HG02970 (cell line): Measurements from ENCODE around the gene SULF2.

Experiments
- ATAC-seq: cut with Tn5 transposase; IDR thresholded peaks from one replicate; pipeline ENCODE4 v1.9.1; 2021; ENCODE audit warnings: mild to moderate bottlenecking, moderate library complexity, moderate number of reproducible peaks; ENCODE audit not compliant: unreplicated experiment, low FRiP score

SULF2 gene

GRCh38 chr20:47785854-47786764 is 828 bp upstream of the SULF2 start:
- no peak for ATAC-seq

DNA sequence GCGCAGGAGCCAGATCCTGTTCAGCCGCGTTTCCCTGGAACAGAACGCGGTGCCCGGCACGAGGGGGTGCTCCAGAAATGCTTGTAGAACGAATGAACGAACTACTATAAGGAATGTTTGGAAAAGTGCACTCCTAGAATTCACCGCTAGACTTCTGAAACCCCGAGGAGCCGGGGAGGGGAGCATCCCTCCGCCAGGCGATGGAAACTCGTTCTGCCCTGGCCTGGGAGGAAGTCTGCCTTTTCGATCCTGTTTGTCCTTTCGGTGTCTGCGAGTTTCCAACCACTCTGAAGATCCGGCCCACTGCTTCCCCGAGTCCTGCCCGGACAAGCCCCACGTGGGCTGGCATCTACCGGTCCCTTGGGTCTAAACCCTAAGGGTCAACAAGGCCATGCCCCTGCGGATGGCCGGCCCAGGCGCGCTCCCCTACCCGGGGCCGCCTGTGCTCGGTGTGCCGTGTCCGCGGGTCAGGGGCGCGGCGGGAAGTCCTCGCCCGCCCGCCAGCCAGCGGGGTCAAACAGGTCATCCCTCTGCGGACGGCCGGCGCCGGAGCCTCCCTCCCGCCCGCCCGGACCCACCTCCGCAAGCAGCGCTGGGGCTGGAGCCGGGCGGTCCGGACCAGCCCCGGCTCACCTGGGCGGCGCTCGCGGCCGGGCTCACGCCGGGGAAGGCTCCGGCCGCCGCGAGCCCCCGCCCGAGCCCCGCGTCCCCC is 526 bp downstream of the SULF2 start:
- no peak for ATAC-seq

- no peak for ATAC-seq
Observed at GRCh38 chr20:47783828-47784598, 1.3 kb downstream of the SULF2 start.

DNA sequence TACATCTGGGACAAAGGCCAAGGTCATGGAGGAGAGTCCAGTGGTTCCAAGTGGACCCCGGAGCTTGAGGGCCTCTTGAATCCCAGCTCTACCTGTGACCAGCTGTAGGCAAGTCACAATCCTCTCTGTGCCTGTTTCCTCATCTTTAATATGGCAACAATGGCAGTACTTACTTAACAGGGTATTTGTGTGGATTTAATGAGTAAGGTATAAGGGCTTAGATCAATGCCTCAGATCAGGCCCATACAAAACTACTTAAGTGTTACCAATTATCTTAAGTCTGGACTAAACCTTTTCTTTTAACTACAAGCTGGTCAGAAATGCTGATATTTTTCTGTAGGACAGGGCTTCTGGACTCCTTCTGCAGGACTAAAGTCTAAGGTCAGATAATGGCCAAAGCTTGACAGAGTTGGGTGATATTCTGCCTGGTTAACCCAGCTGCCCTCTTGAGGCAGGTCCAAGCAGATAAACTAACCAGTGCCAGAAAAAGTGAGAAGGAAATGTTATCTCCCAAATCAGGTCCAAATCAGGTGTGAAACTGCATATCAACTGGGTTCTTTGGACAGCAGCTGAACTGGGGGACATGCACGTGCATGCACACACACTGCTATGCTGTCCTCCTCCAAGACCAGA is 2.2 kb downstream of the SULF2 start:
- no peak for ATAC-seq

DNA sequence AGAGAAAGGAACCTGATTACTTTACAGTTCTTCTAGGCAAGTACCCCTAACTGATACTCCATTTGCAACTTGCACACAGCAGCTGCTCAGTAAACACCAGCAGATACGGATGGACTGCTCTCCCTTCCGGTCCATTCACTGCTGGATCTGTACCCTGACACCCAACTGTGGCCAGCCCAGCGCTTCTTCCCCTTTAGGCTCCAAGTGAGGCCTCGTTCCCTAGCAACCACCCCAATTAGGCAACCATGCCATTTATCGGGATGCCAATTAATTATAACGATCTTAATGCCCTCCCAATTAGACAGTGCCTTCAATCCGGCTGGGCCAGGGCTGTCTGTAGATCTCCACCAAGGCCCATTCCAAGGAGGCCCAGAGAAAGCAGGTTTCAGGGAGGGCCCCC is 3.2 kb downstream of the SULF2 start:
- no peak for ATAC-seq

DNA sequence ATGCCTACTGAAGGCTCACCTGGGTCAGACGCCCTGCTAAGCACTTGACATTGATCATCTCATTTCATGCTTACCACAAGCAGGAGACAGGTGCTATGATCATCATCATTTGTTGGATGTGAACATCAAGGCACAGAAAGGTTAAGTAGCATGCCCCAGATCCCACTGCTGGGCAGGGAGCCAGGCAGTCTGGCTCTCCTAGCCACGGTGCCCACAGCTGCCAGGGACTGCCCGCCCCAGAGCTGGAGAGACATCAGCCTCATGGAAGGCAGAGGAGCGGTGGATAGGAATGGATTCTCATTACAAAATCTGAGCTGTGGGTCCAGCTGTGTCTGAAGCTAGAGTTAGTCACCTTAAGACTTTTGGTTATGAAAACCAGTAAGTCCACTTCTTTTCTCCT is 3.6 kb downstream of the SULF2 start:
- ATAC-seq: no peak

DNA sequence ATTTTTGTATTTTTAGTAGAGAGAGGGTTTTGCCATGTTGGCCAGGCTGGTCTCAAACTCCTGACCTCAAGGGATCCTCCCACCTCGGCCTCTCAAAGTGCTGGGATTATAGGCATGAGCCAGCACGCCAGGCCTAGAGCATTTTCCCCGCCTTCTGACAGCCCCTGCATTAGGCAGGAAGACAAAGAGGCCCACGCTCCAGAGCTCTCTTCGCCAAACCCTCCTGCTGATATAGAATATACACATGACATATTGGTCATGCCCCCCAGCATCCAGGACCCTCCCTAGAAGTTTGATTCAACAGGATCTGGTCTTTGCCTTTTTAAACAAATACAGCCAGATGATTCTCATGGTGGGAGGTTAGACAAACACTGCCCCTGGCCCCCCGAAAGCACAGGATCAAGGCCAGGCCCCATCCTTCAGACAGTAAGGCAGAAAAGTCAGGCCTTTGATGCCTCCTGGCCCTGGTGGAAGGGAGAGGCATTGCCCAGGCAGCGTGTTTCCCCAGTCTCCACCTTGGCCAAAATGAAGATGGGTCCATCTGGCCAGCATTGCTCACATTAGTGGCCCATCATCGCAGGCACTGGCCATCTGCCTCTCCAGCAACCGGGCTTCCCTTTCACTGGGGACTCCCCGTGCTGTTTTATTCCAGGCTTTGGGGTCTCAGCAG is 4.4 kb downstream of the SULF2 start:
- ATAC-seq: no peak

DNA sequence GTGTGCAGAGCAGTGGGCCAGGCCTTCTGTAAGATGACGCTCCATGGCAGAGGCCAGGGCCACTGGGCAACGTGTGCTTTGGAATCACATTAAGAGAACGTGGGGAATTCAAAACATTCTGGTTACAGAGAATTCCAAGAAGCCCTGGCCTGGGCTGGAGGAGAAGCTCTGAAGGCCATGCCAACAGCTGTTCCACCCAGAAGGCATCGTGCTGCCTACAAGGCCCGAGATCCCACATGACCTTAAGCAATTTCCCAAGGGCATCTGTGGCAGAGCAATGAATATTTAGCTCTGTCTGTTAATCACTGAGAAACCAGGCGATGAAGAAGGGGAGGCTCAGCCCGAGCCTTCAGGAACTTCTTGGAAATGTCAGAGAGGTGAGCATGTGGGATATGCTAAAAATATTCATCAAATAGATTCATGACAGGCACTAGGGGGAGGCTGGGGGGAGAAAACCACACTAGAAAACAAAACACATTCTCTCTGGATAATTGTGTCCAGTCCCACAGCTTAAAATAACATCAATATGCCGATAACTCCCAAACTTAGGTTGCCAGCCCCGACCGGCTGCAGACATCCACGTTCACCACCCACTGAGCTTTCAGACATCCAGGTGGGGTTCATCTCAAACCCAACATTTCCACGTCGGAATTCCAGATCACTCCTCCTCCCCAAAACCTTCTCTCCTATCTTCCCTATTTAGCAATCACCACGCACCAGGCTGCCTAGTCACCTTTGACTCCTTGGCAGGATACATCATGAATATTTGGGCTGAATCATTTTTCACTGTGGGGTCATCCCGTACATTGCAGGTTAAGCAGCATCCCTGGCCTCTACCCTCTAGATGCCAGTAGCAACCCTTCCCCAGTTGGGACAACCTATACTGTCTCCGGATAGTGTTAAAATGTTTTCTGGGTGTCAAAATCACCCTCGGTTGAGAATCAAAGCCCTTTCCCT is 6.6 kb downstream of the SULF2 start:
- no peak for ATAC-seq

- ATAC-seq: no peak
Observed at GRCh38 chr20:47777220-47777619, 8.1 kb downstream of the SULF2 start.

DNA sequence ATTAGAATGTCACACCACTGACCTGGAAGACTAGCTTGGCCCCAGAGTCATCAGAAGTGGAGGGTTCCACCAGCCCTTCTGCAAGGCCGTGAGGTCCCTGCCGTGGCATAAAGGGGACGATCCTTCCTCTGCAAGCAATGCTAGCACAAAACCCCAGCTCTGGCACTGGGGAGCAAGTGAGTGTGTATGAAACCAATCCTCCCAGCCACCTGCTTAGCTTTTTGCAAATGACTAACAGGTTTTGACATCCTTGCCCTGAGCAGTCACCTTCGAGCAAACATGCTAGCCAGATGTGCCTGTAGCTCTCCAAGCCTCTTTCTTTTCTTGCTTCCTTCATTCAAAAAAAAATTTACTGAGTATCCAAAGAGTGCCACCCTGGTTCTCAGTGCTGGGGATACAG is 8.6 kb downstream of the SULF2 start:
- no peak for ATAC-seq

GRCh38 chr20:47775841-47776240 is 9.4 kb downstream of the SULF2 start:
- no peak for ATAC-seq

DNA sequence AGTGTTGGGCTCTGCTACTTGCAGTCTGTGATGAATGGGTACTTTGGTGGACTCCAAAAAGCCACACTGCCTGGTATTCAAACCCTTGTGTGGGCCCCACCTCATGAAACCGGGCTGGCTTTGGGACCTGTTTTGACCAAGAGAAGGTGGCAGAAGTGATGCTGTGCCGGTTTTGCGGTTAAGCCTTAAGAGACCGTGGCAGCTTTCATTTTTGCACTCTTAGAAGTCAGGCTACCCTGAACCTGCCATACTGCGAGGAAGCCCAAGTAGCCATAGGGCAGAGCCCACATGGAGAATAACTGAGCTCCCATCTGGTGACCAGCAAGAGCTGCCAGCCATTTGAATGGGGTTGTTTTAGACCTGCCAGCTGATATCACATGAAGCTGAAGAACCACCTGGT is 10.2 kb downstream of the SULF2 start:
- no peak for ATAC-seq

GRCh38 chr20:47774131-47774777 is 11.0 kb downstream of the SULF2 start:
- ATAC-seq: no peak

GRCh38 chr20:47773371-47773786 is 11.9 kb downstream of the SULF2 start:
- no peak for ATAC-seq

- ATAC-seq: no peak
Observed at GRCh38 chr20:47770935-47771334, 14.3 kb downstream of the SULF2 start.

DNA sequence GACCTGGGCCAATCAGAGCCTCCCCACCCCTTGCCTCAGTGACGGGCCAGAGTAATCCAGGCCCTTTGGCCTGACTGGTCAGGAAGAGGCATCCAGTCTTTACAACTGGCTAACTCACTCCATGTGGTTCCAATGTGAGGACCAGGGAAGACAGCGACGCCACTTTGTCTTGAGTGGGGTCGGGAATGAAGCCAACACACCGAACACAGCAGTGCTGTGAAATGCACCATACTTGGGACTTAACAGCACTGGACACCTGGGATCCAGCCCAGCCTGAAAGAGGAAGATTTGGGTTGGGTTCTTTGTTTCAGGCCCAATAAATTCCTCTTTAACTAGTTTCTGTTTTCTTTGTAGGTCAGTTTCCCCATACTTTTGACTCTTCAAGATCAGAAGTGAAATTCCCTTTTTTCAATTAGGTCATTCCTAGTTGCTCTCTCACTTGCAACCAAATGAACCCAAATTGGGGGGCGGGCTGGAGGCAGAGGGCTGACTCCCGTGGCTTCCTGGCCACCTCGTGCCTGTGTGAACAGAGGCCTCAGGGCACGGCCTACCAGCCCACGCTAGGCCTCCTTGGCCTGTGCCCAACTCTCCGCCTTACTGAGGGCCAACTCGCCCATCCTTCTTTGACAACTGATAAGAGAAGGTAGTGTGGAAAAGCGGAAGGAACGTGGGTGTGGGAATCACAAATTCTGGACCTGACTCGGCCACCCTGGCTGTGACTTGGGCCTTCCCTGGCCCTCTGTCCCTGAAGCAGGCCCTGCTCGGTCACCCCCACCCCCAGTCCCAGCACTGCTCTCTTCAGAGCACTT is 17.1 kb downstream of the SULF2 start:
- no peak for ATAC-seq

DNA sequence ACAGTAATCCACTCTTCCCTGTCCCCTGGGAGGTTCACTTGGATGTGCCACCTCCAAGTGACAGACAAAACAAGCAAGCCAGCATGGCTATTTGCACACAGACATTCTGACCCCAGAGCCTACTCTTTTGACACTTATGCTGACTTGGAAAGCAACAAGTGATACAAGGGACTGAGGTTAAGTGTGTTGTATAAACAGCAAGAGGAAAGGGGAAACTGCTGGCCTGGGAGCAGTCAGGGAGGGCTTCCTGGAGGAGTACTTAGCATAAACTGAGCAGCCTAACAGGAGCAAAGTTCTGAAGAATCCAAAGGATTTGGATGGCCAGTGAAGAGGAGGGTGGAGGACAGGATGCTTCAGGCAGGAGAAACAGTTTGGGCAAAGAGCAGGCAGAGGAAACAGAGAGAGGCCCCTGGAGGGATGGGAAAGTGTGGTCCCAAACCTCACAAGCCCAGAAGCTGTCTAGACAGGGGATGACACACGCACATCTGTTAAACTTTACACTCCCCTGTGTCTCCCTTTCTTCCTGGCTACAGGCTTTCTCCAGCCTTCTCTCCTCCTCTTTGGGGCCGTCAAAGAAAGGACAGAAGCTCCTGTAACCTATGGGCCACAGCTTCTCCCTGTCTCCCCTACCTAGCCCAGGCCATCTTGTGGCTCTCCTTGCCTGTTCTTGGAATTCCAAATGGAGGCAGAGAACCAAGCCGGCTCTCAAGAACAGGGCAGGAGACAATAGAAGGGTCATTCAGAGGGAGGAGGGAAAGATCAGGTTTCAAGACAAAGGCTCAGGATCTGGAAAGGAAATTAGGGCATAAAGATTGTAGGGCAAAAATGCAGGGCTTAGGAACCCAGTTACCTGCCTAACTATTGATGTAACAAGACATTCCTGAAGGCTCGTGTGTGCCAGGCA is 19.3 kb downstream of the SULF2 start:
- ATAC-seq: no peak
